ENCODE results near the gene TSGA10IP.

TSGA10IP gene

DNA sequence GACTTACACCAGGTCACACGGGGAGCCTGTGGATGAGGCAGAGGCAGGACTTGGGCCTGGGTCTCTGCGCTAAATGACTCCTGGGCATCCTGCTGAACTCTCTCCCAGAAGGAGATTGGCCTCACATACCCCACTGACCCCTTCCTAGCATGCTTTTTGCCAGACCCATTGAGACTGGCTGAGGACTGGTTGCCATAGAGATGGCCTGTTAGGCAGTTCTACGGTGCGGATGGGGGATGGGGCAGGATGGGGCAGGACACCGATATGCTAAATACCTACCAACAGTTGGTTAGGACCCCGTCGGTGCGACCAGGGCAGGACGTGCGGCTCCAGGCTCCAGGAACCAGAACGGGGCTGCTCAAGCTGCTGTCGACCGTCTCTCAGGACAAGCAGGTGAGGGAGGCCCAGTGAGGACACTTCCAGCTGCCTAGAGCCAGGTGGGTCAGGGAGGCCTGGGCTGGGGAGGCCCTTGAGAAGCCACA, at the start of gene TSGA10IP:
Gene TSGA10IP, plus strand, starts transcription at position 51 of the 482 bp plus-strand sequence. Its CDS starts 196 bp downstream, at position 247.
- DNase-seq = no peak

DNA sequence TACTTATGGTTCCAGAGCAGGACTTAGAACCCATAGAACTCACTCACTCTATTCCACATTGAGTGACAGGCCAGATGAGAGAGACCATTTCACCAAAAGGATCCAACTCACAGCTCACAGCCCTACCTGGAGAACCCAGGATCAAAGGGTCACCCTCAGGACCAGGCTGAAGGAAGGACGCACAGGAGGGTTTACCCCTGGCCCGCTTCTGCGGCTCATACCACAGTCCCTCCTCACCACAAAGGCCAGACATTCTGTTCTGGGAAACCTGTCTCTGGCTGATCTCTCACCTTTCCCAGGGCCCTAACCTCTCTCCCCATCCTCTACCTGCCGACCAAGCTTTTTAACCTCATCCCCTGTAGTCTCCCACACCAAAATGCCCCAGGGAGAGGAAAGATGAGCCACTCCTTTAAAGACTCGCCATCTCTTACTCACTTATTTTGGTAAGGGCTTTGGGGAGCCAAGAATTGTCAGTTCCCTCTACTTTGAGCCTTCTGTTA, 49.7 kb upstream of the TSGA10IP start:
- DNase-seq = no peak

DNA sequence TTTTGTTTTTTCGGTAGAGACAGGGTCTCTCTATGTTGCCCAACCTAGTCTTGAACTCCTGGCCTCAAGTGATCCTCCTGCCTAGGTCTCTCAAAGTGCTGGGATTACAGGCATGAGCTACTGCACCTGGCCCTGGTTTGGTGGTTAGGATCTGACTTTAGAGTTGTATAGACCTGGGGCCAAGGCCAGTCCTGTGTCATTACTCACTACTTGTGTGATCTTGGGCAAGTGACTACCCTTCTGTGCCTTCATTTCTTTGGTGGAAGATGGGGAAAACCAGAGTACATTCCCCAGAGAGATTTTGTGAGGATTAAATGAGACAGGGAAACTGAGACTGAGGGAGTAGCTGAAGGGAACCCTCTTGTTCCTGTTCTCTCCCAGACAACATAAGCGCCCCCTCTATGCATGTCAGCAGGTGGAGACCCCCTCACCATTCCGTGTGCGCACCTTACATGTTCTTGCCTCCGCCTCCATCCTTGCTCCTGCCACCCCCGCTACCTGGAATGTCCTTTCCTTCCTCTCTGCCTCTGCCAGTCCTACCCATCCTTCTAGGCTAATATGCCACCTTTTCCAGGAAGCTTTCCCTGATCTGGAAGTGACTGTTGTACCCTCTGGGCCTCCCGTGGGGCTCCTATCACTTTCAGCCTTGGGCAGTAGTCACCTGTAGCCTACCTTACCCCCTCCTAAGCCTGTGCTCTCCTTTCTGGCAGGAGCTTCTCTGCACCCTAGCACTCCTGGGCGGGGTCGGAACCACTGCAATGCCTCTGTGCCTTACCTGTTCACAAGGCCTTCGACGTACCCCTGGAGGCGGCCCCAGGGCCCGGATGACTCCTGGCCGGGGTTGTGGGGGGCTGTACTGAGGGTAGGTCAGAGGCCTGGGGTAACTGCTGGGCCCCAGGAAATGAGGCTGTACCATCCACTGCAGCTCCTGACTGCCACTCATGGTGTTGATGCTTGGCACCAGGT, 49.0 kb upstream of the TSGA10IP start:
- DNase-seq = no peak

DNA sequence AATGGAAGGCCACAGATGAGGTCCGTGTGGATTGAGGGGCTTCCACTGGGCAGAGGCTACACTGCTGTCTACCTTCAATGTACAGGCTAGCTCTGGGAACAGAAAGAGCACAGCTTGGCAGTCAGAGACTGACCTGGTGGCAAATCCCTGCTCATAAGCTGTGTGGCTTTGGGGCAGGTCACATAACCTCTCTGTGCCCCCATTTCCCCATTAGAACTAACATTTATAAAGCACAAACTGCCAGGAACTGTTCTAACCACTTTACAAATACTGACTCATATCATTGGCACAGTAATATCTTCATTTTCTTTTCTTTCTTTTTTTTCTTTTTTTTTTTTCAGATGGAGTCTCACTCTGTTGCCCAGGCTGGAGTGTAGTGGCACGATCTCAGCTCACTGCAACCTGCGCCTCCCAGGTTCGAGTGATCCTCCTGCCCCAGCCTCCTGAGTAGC, 48.2 kb upstream of the TSGA10IP start:
- DNase-seq = no peak

DNA sequence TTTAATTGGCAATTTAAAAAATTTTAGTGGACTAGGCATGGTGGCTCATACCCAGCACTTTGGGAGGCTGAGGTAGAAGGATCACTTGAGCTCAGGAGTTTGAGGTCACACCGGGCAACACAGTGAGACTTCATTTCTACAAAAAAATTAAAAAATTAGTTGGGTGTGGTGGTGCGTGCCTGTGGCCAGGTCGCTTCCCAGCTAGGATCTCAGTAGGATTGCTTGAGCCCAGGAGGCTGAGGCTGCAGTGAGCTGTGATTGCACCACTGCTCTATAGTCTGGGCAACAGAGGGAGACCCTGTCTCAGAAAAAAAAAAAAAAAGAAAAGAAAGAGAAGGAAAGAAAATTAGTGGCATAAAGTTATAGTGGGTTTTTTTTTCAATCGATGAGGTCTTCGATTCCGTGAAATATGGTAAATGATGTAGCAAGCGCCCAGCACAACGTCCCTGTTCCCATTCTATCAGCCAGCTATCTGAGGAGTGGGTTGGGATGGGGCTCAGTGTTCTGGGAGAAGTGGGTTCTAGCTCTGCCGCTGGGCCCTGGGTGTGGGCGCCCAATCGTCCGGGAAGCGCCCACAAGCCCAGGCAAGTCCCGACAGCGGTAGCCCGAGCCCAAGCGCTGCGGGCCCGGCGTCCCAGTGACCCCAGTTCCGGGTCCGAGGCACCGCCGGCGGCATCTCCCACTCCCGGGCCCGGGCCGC, 46.5 kb upstream of the TSGA10IP start:
- no peak for DNase-seq

DNA sequence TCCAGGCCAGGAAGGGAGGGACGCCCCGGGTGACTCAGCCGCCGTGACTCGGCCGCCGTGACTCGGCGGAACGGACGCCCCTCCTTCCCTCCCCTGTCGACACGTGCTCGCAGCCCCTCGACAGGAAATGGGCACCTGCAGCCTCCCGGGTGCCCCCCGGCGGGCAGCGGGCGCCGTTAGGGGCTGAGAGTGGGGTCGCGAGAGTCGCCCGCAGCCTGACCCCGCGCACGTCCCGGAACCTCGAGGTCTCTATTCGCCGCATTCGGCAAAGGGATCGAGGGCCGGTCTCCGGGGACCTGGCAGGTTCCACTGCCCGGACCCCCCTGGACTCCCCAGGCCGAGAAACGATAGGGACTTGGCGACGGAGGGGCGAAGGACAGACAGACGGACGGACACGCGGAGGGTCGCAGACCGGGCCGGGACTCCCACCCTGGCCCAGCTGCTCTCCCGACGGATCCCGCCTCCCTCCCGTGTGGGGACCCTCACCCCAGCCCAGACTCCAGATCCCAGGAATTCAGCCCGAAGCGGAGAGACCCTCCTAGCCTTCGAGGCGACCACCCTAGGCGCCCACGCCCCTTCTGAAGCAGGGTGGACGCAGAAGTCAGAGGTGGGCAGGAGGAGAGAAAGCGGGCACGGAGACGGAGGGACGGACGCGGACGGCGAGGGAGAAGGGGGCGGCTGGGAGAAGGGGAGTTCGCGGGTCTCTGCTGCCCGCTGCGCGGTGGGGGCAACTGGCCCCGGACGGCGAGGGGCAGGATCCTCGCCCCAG, 45.7 kb upstream of the TSGA10IP start:
- no peak for DNase-seq

DNA sequence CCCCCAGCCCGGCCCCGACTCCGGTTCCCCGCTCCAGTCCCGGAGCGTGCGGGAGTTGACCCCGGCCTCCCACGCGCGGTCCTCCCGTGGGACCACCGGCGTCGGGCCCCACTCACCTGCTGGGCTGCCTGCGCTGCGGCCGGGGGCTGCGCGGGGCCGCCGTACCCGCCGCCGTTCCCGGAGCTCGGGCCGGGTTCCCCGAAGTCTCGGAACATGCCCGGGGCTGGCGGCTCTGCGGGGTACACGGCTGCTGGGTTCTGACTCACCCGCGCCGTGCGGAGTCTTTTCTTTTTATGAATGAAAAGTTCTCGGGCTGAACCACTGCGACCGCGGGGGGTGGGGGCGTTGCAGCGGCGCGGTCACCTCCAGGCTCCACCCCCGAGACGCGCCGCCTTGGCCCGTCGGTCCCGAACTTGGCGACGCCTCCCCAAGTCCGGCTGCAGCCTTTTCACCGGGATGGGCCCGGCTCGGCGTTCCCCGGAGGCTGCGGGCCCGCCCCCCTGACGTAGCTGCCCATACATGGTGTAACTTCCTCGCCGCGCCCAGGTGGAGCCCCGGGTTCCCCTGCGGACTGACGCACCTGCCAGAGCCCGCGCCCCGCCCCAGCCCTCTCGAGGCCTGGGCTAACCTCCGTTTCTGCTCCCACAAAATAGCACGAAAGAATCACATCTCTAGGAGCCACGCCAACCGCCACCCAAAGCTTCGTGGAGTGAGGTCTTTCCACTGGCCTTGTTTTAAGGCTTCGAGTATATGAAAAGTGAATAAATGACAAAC, 45.0 kb upstream of the TSGA10IP start, which contains the start of gene FOSL1:
Gene FOSL1, minus strand, starts transcription at position 264 of the 774 bp plus-strand sequence. Its CDS starts 49 bp downstream, at position 215.
- DNase-seq = peak; percentile 72

DNA sequence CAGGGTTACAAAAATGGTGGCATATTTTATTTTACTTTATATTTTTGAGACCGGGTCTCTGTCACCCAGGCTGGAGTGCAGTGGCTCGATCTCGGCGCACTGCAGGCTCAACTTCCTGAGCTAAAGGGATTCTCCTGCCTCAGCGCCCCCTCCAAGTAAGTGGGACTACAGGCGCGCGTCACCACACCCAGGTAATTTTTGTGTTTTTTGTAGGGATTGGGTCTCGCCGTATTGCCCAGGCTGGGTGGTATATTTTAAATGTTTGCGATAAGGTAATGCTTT, 44.4 kb upstream of the TSGA10IP start:
- DNase-seq = no peak

DNA sequence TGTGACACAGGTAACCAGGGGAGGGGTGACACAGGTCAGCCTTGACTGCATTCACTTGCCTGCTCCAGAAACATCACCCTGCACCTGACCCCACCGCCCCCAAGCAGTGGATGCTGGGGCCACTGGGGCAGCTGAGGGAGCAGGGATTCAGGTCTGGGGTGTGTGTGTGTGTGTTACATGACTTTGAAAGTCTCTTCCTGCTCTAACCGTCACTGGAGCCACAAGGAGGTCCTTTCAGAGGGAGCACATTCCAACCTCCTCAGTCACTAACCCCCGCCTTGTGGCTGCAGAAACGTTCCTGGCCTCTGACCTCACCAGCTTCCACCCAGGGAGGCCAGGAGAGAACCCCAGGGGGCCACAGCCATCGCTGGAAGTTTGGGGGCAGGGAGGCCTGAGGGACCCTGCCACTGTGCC, 42.2 kb upstream of the TSGA10IP start:
- no peak for DNase-seq

DNA sequence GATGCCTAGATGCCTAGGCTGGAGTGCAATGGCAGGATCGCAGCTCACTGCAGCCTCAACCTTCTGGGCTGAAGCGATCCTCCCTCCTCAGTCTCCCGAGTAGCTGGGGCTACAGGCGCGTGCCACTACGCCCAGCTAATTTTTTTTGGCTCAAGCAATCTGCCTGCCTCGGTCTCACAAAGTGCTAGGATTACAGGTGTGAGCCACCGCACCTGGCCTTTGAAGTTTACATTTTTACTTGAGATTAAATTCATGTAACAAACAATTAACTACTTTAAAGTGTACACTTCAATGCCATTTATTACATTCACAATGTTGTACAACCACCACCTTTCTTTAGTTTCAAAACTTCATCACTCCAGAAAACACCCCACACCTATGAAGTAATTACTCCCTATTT, 41.6 kb upstream of the TSGA10IP start:
- DNase-seq = no peak

DNA sequence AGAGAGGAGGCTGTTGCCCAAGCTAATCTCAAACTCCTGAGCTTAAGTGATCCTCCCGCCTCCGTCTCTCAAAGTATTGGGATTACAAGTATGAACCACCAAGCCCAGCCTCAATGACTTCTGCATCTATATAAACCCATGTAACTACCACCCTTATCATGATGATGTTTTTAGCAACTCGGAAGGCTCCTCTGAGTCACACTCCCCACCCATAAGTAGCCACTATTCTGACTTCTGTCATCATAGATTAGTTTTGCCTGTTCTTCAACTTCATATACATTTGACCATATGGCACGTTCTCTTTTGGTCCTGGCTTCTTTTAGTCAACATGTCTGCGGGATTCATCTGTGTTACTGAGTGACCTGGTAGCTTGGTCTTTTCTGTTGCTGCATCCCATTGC, 38.7 kb upstream of the TSGA10IP start:
- no peak for DNase-seq

DNA sequence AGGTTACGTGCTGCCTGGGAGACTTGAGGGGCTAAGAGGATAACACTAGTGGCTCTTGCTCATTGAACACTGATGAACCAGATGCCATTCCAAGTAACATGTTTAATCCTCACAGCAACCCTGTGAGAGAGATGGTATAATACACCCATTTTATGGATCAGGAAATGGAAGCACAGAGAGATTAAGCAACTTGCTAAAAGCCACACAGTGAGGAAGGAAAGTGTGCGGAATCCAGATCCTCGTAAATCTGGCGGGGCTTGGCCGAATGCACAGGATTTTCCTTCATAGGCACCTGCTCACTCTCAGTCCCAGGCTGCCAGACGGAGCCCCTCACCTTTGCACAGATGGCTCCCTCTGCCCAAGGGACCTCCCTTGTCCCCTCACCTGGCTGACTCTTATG, 37.4 kb upstream of the TSGA10IP start:
- DNase-seq = no peak

DNA sequence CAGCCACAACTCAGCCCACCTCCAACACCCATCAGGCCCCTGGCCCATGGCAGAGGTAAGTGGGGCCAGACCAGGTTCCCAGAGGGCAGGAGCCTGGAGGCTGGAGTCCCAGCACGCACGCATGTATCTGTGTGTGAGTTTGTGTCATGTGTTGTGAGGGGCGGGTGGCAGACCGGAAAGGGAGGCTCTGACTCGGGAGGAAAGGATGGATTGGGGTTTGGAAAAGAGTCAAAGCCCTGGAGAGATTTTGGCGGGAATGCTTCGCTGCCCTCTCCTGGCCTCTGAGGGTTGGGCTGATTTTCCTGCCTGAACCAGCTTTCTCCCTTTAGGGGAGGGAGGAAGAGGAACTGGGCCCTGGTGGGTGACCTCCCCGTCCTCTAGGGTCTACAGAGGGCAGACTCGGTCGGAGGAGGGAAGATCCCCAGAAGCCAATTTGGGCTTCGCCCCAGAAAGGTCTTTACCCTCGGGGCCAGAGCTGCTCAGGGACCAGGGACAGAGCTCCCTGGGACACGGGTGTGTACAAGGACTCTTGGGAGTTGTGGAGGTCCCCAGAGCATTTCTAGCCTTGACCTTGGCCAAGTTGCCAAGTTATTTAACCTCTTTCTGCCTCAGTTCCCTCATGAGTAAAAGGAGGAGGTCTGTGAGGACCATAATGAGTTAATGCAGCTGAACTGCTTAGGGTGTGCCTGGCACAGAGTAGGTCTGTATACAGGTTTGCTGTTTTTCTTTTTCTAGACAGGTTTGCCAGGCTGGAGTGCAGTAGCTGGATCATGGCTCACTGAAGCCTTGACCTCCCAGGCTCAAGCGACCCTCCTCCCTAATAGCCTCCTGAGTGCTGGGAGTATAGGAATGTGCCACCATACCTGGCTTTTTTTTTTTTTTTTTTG, 33.4 kb upstream of the TSGA10IP start:
- no peak for DNase-seq

DNA sequence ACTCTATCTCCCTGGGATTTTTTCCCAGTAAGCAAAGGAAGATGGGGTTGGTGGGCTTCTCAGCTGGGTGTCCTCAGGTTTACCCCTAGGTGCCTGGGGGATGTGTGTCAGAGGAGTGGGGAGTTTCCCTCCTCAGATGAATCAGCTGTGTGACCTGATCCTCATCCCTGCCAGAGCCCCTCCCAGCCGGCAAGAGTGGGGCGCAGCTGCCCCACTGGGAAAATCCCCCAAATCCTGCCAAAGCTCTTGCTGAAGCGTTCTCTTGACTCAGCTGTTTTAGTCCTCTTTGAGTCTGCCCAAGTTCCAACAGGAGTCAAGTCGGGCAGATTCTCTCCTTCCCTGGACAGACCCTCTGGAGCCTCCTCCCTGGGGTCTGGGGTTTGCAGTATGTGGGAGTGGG, 32.4 kb upstream of the TSGA10IP start:
- no peak for DNase-seq

DNA sequence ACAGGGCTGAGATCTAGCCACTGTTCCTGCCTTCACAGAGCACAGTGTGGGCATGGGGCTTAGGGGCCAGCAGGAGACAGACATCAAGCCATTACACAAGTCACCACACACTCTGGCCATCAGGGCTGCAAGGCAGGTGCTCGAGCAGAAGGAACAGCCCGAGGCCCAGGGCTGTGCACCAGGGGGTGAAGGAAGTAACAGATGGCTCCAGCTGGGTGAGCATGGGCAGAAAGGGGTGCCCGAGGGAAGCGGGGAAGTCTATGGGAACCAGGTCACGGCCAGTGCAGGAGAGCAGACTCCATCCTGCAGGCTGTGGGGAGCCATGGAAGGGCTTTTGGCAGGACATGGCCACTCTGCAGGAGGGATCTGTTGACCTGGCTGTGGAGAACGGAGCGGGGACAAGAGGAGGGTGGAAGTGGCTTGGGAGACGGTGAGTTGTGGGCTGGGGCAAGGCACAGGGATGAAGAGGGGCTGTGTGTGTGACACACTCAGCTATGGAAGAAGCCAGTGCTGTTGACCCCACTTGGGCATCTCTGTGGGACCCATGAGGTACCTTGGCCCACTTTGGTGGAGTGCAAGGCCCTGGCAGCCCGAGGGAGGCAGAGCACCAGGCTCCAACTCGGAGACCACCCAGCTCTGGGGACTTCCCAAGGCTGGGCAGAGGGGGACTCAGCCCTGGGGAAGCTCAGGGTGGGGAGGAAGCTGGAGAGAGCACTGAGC, 30.0 kb upstream of the TSGA10IP start:
- DNase-seq = no peak

DNA sequence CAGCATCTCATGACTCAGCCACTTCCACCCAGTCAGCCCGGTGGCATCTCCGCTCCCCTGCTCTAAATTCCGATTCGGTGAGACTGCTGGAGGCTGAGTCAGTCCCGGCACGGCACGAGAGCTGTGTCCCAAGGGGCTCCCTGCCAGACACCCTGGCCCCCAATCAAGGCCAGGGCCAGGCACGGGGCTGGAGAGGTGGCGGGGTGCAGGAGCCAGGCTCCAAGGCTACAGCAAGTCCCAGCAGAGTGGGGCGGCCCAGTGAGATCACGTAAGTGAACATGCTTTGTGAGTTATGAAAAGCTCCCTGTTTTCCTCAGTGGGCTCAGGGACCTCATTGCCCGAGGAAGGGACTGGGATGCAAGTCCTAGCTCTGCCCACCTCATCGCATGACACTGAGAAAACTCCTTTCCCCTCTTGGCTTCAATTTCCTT, 29.4 kb upstream of the TSGA10IP start:
- DNase-seq = no peak

DNA sequence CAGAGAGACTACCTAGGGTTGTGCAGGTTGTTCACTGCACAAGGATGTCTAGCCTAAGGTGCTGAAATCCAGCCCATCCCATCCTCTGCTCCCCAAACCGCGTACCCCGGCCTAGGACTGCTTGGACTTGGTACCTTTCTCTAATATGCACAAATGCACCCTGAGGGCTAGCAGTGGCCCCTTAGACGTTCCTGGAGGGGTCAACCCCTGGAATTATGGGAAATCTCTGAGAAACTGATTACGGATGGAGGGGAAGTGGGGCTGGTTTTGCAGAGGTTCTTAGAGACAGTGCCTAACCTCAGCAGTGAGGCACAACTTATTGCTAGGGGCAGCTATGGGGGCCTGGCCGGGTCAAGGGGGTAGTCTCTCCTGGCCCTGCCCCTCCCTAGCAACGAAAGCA, 28.9 kb upstream of the TSGA10IP start:
- no peak for DNase-seq

DNA sequence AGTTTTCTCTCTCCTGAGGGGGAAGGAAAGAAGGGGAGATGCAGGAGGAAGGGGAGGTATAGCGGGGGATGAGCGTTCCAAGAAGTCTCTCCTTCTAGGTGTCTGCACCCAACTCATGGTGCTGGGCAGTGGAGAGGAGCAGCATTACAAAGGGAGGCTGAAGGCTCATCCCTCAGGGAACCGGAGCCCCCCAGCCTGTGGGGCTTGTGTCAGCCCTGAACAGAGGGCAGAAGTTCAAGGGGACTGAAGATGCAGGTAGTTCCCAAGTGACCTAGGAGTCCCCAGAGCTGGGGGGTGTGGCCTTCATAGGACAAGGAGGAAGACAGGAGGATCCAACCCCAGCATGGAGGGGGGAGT, 28.2 kb upstream of the TSGA10IP start:
- DNase-seq = no peak

DNA sequence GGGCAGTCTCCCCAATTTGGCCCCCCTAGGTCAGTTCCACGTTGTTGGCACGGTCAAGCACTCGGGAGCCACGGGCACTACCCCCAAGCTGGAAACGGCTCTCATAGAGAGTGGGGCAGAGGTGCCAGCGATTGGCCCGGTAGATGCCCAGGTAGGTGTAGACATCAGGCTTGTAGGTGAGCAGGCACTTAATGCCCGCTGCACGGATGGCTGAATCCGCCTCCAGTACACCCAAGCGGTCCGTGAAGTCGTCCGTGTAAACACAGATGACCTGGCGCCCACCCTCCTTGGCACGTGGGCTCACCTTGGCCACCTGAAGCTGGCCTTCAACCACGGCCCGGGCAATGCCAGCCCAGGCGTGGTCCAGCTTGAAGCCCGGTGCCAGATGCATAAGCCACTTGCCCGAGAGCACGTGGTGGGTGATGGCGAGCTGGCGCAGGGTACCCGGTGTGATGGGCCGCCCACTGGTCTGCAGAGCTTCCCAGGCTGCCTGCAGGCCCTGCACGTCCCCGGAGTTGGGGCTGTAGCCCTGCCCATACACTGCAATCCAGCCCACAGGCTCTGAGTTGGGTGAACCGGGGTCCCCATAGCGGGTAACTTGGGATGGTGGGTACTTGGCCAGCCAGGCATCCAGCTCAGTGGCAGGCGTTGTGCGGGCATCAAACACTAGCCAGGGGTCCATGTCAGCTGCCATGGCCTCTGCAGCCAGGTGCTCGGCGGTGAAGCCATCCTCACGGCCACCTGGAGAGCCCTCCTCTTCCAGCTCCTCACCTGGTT, 27.7 kb upstream of the TSGA10IP start:
- no peak for DNase-seq

Measured in NCI-H1048 (cell line).